ENCODE measurements around the gene SPSB4.

The SPSB4 gene

DNA sequence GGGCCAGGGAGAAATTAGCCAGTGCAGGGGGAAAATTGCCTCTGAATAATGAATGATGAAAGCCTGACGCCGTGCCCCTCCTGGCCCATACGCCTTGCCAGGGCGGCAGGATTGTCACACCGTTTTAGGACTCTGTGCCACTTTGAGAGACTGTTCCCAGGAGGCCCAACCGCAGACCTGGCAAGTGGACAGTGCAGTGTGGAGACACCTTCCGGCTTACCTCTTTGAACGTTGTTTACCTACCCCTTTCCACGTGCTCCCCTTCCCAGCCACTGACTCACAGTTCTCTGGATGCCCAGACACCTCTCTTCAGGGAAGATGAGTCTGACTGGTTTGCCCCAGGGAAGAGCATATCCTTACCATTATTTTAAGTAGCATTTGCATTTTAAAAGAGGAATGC lies 96.5 kb downstream of the SPSB4 start:
- Histone ChIP-seq H3K36me3 (ENCODE audit: control insufficient read depth in 5 of 5, insufficient read depth in 5 of 5, low read length in 5 of 5) (no peaks in the 10 kb centered on the region), H3K4me1 (ENCODE audit: control insufficient read depth in 5 of 5, insufficient read depth in 5 of 5, low read length in 5 of 5) (peaks cover 0 to 4% (median 0%) of the 10 kb centered on the region in 5 donors), H3K4me3 (ENCODE audit: low read depth in 1 of 5, low read length in 5 of 5) (no peak overlapping the region), H3K9me3 (ENCODE audit: control insufficient read depth in 5 of 5, low read length in 5 of 5) (peaks cover 0 to 4% (median 0%) of the 10 kb centered on the region in 5 donors), H3K27ac (ENCODE audit: low read depth, low read length) (no peak overlapping the region), H3K27me3 (ENCODE audit: control insufficient read depth in 5 of 5, insufficient read depth in 4 of 5, low read length in 5 of 5) (peaks cover 0 to 2% (median 0%) of the 10 kb centered on the region in 5 donors), H3K9ac (ENCODE audit: low read length in 5 of 5) (no peak overlapping the region)

DNA sequence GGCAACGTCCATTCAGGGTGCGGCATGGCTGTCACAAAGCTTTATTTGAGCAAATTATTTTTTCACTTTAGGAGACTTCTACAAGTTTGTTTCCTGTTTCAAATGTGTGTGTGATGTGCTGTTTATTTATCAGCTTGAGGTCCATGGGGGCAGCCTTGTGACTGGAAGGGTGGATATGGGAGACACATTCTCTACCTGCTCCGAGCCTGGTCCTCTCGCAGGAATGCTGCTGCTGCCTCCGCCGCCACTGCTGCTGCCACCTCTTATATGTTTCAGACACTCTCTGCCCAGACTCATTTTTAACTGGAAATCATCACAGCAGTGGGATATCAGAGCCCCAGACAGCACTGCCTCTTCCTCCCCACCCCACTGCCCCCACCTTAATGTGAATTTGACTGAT lies 97.0 kb downstream of the SPSB4 start:
- H3K36me3 ChIP-seq (ENCODE audit: control insufficient read depth in 5 of 5, insufficient read depth in 5 of 5, low read length in 5 of 5) = no peaks in the 10 kb centered on the region
- peaks cover 0 to 4% (median 0%) of the 10 kb centered on the region in 5 donors for H3K4me1 ChIP-seq (ENCODE audit: control insufficient read depth in 5 of 5, insufficient read depth in 5 of 5, low read length in 5 of 5)
- no peak overlapping the region for H3K27ac ChIP-seq (ENCODE audit: low read depth, low read length)
- H3K9me3 ChIP-seq (ENCODE audit: control insufficient read depth in 5 of 5, low read length in 5 of 5) = peaks cover 0 to 2% (median 0%) of the 10 kb centered on the region in 5 donors
- no peak overlapping the region for H3K4me3 ChIP-seq (ENCODE audit: low read depth in 1 of 5, low read length in 5 of 5)
- H3K27me3 ChIP-seq (ENCODE audit: control insufficient read depth in 5 of 5, insufficient read depth in 4 of 5, low read length in 5 of 5) = peaks cover 0 to 2% (median 0%) of the 10 kb centered on the region in 5 donors
- no peak overlapping the region for H3K9ac ChIP-seq (ENCODE audit: low read length in 5 of 5)

DNA sequence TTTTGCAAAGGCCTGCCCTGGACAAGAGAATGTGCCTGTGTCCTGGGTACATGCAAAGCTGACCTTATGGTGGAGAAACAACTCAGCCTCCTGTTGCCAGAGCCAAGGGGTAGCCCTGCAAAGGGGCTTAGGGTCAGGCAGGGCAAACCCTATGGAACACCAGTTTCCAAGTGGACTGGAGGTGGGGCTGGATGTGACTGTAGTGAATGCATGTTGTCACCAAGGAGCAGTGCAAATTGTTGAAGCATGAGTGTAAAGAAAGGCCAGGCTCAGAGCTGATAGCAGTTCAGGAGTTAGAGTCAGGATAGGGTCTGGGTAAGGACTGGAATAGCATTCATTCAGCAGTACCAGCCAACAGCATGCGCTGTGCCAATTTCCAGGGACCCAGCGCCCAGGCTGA lies 97.6 kb downstream of the SPSB4 start:
- Histone ChIP-seq H3K36me3 (ENCODE audit: control insufficient read depth in 5 of 5, insufficient read depth in 5 of 5, low read length in 5 of 5) (no peaks in the 10 kb centered on the region), H3K27me3 (ENCODE audit: control insufficient read depth in 5 of 5, insufficient read depth in 4 of 5, low read length in 5 of 5) (peaks cover 0 to 2% (median 0%) of the 10 kb centered on the region in 5 donors), H3K9me3 (ENCODE audit: control insufficient read depth in 5 of 5, low read length in 5 of 5) (no peaks in the 10 kb centered on the region), H3K4me3 (ENCODE audit: low read depth in 1 of 5, low read length in 5 of 5) (no peak overlapping the region), H3K27ac (ENCODE audit: low read depth, low read length) (no peak overlapping the region), H3K4me1 (ENCODE audit: control insufficient read depth in 5 of 5, insufficient read depth in 5 of 5, low read length in 5 of 5) (peaks cover 0 to 4% (median 0%) of the 10 kb centered on the region in 5 donors), H3K9ac (ENCODE audit: low read length in 5 of 5) (no peak overlapping the region)

DNA sequence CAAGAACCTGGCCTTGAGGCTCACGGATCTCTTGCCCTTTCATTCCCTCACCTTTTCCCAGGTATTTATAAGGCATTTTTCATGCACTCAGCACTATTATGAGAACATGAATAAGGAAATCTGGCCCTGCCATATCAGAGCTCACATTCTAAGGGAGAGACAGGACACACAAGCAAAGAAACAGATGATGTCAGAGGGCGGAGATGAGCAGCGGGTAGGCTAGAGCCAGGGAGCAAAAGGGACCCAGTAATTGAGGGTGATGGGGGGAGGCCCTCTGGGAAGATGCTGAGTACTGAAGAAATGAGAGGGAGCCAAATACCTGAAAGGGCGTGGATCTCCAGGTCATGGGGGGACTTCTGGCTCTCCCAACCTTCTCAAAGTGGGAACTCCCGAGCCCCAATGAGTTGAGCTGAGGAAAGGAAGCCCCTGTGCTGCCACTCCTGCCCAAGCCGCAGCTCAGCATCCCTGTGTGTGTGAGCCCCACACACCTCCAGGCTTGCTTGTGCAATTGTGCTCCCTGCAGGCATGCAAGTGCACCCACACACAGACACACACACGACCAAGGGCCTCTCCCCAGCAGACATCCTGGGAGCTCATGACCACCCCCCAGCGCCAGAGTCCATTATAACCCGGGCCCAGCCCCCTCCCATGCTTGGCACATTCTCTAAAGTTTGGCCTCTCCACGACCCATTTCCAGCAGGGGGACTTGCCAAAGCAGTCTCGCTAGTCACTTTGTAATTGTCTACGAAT lies 99.1 kb downstream of the SPSB4 start:
- Histone ChIP-seq H3K4me3 (ENCODE audit: low read depth in 1 of 5, low read length in 5 of 5) (no peak overlapping the region), H3K36me3 (ENCODE audit: control insufficient read depth in 5 of 5, insufficient read depth in 5 of 5, low read length in 5 of 5) (no peaks in the 10 kb centered on the region), H3K9ac (ENCODE audit: low read length in 5 of 5) (no peak overlapping the region), H3K27ac (ENCODE audit: low read depth, low read length) (no peak overlapping the region), H3K9me3 (ENCODE audit: control insufficient read depth in 5 of 5, low read length in 5 of 5) (no peaks in the 10 kb centered on the region), H3K27me3 (ENCODE audit: control insufficient read depth in 5 of 5, insufficient read depth in 4 of 5, low read length in 5 of 5) (peaks cover 0 to 2% (median 0%) of the 10 kb centered on the region in 5 donors), H3K4me1 (ENCODE audit: control insufficient read depth in 5 of 5, insufficient read depth in 5 of 5, low read length in 5 of 5) (peaks cover 0 to 4% (median 0%) of the 10 kb centered on the region in 5 donors)

DNA sequence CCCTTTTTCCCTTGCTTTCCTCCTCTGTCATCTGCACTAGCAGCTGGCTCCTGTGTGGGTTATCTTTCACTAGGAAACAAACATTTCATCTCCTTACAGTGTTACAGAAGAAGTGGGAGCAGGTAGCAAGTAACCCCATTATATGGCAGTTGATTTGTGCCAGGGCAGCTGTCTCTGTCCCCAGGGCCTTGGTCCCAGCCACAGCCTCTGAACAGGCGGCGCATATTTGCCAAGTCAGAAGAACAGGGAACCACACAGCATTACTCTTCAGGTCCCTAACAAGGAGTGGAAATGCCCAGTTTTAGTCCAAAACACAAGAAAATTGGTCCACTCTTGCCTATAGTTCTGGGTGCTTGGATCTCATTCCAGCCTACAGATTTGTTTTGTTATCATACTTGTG lies 99.8 kb downstream of the SPSB4 start:
- Histone ChIP-seq H3K9me3 (ENCODE audit: control insufficient read depth in 5 of 5, low read length in 5 of 5) (no peaks in the 10 kb centered on the region), H3K27ac (ENCODE audit: low read depth, low read length) (no peak overlapping the region), H3K4me1 (ENCODE audit: control insufficient read depth in 5 of 5, insufficient read depth in 5 of 5, low read length in 5 of 5) (peaks cover 0 to 4% (median 0%) of the 10 kb centered on the region in 5 donors), H3K4me3 (ENCODE audit: low read depth in 1 of 5, low read length in 5 of 5) (no peak overlapping the region), H3K27me3 (ENCODE audit: control insufficient read depth in 5 of 5, insufficient read depth in 4 of 5, low read length in 5 of 5) (peaks cover 0 to 2% (median 0%) of the 10 kb centered on the region in 5 donors), H3K36me3 (ENCODE audit: control insufficient read depth in 5 of 5, insufficient read depth in 5 of 5, low read length in 5 of 5) (no peaks in the 10 kb centered on the region), H3K9ac (ENCODE audit: low read length in 5 of 5) (no peak overlapping the region)

DNA sequence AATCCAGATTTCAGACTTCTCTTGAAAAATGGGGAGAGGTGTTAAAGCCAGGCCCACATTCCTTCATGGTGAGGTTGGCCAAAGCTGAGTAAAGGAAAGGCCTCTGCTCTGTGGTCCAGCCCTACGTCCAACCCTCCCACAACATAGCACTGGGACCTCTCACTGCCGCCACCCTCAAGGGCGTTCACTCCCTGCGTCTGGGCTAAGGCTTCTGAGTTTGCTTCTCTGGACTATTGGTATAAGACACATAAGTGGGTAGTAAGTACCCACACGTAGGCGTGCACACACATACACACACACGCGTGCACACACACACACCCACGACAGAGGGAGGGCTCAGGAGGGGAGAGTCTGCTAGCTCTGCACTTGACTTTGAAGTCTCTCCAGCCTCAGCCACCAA lies 100.3 kb downstream of the SPSB4 start:
- H3K27ac ChIP-seq (ENCODE audit: low read depth, low read length) = no peak overlapping the region
- peaks cover 0 to 4% (median 0%) of the 10 kb centered on the region in 5 donors for H3K4me1 ChIP-seq (ENCODE audit: control insufficient read depth in 5 of 5, insufficient read depth in 5 of 5, low read length in 5 of 5)
- H3K36me3 ChIP-seq (ENCODE audit: control insufficient read depth in 5 of 5, insufficient read depth in 5 of 5, low read length in 5 of 5) = no peaks in the 10 kb centered on the region
- no peaks in the 10 kb centered on the region for H3K9me3 ChIP-seq (ENCODE audit: control insufficient read depth in 5 of 5, low read length in 5 of 5)
- peaks cover 0 to 2% (median 0%) of the 10 kb centered on the region in 5 donors for H3K27me3 ChIP-seq (ENCODE audit: control insufficient read depth in 5 of 5, insufficient read depth in 4 of 5, low read length in 5 of 5)
- no peak overlapping the region for H3K4me3 ChIP-seq (ENCODE audit: low read depth in 1 of 5, low read length in 5 of 5)
- no peak overlapping the region for H3K9ac ChIP-seq (ENCODE audit: low read length in 5 of 5)

DNA sequence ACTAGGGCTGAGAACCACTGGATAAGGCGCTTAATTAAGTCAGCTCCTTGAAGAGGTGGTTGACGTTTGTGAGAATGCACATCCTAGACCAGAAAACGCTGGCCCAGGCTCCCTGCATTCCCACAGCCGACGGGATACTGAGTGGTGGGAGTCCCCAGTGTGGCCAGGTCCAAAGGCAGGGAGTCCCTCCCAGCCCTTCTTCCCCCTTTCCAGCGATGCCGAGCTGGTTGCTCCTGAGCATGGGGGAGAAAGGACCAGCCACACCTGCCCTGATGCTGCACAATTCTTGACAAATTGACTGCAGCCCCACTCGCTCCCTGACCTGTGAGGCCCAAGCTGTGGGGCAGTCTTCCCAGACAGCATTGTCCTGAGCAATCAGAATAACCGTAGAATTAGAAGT lies 101.0 kb downstream of the SPSB4 start:
- Histone ChIP-seq H3K4me3 (ENCODE audit: low read depth in 1 of 5, low read length in 5 of 5) (no peak overlapping the region), H3K9ac (ENCODE audit: low read length in 5 of 5) (no peak overlapping the region), H3K36me3 (ENCODE audit: control insufficient read depth in 5 of 5, insufficient read depth in 5 of 5, low read length in 5 of 5) (no peaks in the 10 kb centered on the region), H3K27ac (ENCODE audit: low read depth, low read length) (no peak overlapping the region), H3K4me1 (ENCODE audit: control insufficient read depth in 5 of 5, insufficient read depth in 5 of 5, low read length in 5 of 5) (peaks cover 0 to 4% (median 0%) of the 10 kb centered on the region in 5 donors), H3K27me3 (ENCODE audit: control insufficient read depth in 5 of 5, insufficient read depth in 4 of 5, low read length in 5 of 5) (peaks cover 0 to 2% (median 0%) of the 10 kb centered on the region in 5 donors), H3K9me3 (ENCODE audit: control insufficient read depth in 5 of 5, low read length in 5 of 5) (no peaks in the 10 kb centered on the region)

DNA sequence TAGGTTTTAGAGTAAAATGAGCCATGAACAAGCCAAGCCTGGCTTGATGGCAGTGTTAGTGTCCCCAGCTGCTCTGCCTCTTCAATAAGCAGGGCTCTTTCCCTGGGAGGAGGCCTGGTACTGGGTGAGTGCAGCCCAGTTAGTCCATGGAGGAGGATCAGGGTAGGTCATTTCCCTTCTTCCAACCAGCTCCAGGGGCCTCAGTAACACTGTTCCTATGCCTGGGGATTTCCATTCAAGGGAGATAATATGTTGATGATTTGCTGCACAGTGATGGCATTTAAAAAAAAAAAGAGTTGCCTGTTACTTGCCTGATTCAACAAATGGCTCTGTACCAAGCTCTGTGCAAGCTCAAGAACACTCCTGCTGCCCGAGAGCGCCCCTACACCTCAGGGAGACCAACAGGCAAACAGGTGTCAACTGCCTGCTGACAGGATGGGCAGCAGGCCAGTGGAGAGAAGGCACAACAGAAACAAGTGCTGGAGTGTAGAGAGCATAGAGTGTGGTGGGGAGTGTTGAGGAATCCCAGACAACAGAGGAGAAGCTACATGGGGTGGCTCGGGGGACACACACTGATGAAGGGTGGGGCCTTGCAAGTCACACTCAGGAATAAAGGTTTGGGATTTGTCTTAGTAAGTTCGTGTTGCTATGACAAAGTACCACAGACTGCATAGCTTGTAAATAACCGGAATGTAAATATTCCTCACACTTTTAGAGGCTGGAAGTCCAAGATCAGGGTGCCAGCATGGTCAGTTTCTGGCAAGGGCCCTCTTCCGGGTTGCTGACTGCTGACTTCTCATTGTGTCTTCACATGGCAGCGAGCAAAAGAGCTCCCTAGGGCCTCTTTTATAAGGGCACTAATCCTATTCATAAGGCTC lies 101.9 kb downstream of the SPSB4 start:
- Histone ChIP-seq H3K4me3 (ENCODE audit: low read depth in 1 of 5, low read length in 5 of 5) (no peak overlapping the region), H3K36me3 (ENCODE audit: control insufficient read depth in 5 of 5, insufficient read depth in 5 of 5, low read length in 5 of 5) (no peaks in the 10 kb centered on the region), H3K27ac (ENCODE audit: low read depth, low read length) (no peak overlapping the region), H3K27me3 (ENCODE audit: control insufficient read depth in 5 of 5, insufficient read depth in 4 of 5, low read length in 5 of 5) (peaks cover 0 to 2% (median 0%) of the 10 kb centered on the region in 5 donors), H3K9ac (ENCODE audit: low read length in 5 of 5) (no peak overlapping the region), H3K4me1 (ENCODE audit: control insufficient read depth in 5 of 5, insufficient read depth in 5 of 5, low read length in 5 of 5) (peaks cover 0 to 4% (median 0%) of the 10 kb centered on the region in 5 donors), H3K9me3 (ENCODE audit: control insufficient read depth in 5 of 5, low read length in 5 of 5) (no peaks in the 10 kb centered on the region)

DNA sequence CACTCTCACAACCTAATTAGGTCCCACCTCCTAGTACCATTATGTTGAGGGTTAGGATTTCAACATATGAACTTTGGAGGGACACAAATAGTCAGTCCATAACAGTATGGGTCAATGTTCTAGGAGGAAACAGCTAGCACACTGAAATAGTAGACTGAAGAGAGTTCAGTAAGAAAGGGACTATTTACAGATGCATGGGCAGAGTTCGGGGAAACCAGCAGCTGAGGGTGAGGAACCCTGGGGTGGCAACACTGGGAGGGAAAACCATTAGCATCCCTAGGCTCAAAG lies 102.5 kb downstream of the SPSB4 start:
- peaks cover 0 to 2% (median 0%) of the 10 kb centered on the region in 5 donors for H3K27me3 ChIP-seq (ENCODE audit: control insufficient read depth in 5 of 5, insufficient read depth in 4 of 5, low read length in 5 of 5)
- no peak overlapping the region for H3K9ac ChIP-seq (ENCODE audit: low read length in 5 of 5)
- no peak overlapping the region for H3K27ac ChIP-seq (ENCODE audit: low read depth, low read length)
- H3K4me1 ChIP-seq (ENCODE audit: control insufficient read depth in 5 of 5, insufficient read depth in 5 of 5, low read length in 5 of 5) = peaks cover 0 to 4% (median 0%) of the 10 kb centered on the region in 5 donors
- no peaks in the 10 kb centered on the region for H3K36me3 ChIP-seq (ENCODE audit: control insufficient read depth in 5 of 5, insufficient read depth in 5 of 5, low read length in 5 of 5)
- peaks cover 0 to 3% (median 0%) of the 10 kb centered on the region in 5 donors for H3K9me3 ChIP-seq (ENCODE audit: control insufficient read depth in 5 of 5, low read length in 5 of 5)
- no peak overlapping the region for H3K4me3 ChIP-seq (ENCODE audit: low read depth in 1 of 5, low read length in 5 of 5)

DNA sequence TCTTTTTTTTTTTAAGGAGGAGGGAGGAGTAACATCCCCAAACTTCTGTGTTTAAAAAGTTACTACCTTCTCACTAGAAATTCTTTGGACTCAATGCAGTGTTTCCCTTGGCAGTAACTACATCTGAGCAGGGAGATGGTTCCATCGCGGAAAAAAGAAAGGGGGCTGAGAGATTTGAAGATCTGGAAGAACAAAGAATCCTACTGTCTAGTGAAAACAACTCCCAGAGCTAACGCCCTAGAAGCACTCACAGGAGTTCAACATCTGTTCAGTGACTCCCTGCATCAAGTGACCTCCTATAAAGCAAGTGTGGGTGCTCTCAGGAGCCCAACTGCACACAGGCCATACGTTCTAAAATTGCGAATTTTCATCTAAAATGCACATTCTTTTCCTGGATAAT lies 113.7 kb downstream of the SPSB4 start:
- H3K4me3 ChIP-seq (ENCODE audit: low read depth in 1 of 5, low read length in 5 of 5) = no peak overlapping the region
- no peak overlapping the region for H3K27ac ChIP-seq (ENCODE audit: low read depth, low read length)
- no peaks in the 10 kb centered on the region for H3K36me3 ChIP-seq (ENCODE audit: control insufficient read depth in 5 of 5, insufficient read depth in 5 of 5, low read length in 5 of 5)
- H3K9ac ChIP-seq (ENCODE audit: low read length in 5 of 5) = no peak overlapping the region
- no peaks in the 10 kb centered on the region for H3K27me3 ChIP-seq (ENCODE audit: control insufficient read depth in 5 of 5, insufficient read depth in 4 of 5, low read length in 5 of 5)
- H3K9me3 ChIP-seq (ENCODE audit: control insufficient read depth in 5 of 5, low read length in 5 of 5) = peaks cover 4 to 23% (median 14%) of the 10 kb centered on the region in 5 donors
- H3K4me1 ChIP-seq (ENCODE audit: control insufficient read depth in 5 of 5, insufficient read depth in 5 of 5, low read length in 5 of 5) = no peaks in the 10 kb centered on the region

Data from subcutaneous abdominal adipose tissue (tissue), 5 donors.